K562 (cell line): Measurements from ENCODE around the gene XRCC5. TPM values are rescaled to one million over a fixed set of nuclear protein-coding genes. Genes with fewer than 3 reads are reported as not detected.

Experiments used
- ATAC-seq: fragments of 200-7000 bp; cut with Tn5 transposase; 3 replicates; pipeline ENCODE4 v1.9.1; 2020; ENCODE audit warnings: moderate library complexity
- BruUV-seq: library from RNA; stranded (reverse); fragments of 400-500 nt; replicated peaks from 2 replicates; lab custom pipeline; 2021; lab: Mats Ljungman, UMichigan
- CTCF ChIA-PET: fragments of 300-600 bp; formaldehyde crosslinking; extraction: SDS; loops from one replicate; lab custom pipeline; 2021; ENCODE audit warnings: low intra/inter-chr PET ratio; lab: Yijun Ruan, JAX
- POLR2A ChIA-PET: fragments of 300-600, 350-650 bp; sonication (Branson Sonifier 250); formaldehyde crosslinking; extraction: SDS; loops from one replicate; lab custom pipeline; 2021; ENCODE audit warnings: antibody characterized with exemption, inconsistent platforms; lab: Yijun Ruan, JAX
- DNase-seq, 4 experiments: peaks; one replicate each; pipeline versions ENCODE4 v3.0.0 to v3.0.0-alpha.2; 2011 to 2018; ENCODE audit warnings: low spot score in 3 of 4, mixed read lengths in 3 of 4; ENCODE audit errors: extremely low read depth in 1 of 4
- FAIRE-seq: peaks from 2 replicates; lab custom pipeline; 2011; peaks lifted over from hg19 to GRCh38; lab: Jason Lieb, UNC
- H2AFZ ChIP-seq: 2 replicates; pipeline ENCODE4 v1.6.0; 2011; ENCODE audit warnings: low read depth, low read length, control low read depth, inconsistent platforms
- H3K27ac ChIP-seq: fragments of 200-600 bp; 3 replicates; pipeline ENCODE4 v1.8.0; 2011; ENCODE audit warnings: low read depth, mild to moderate bottlenecking, control low read depth, inconsistent platforms, low read length, moderate library complexity, mixed read lengths; ENCODE audit errors: extremely low read depth
- H3K27me3 ChIP-seq, 2 experiments: fragments of 300-600 bp in 1 of 2; 2 replicates in 1 of 2; 3 replicates in 1 of 2; pipeline versions ENCODE4 v1.6.0 to v1.8.0; 2011; ENCODE audit warnings: inconsistent platforms in 2 of 2, low read length in 2 of 2, mild to moderate bottlenecking in 1 of 2, mixed read lengths in 1 of 2, moderate library complexity in 1 of 2; ENCODE audit not compliant: control insufficient read depth in 2 of 2, insufficient read depth in 2 of 2
- H3K36me3 ChIP-seq: fragments of 300-600 bp; 3 replicates; pipeline ENCODE4 v1.8.0; 2011; ENCODE audit warnings: mild to moderate bottlenecking, low read length, inconsistent platforms; ENCODE audit not compliant: control insufficient read depth, insufficient read depth
- H3K4me1 ChIP-seq, 2 experiments: fragments of 200-600 bp in 1 of 2; replicated peaks in 1 of 2; 2 replicates in 1 of 2; 3 replicates in 1 of 2; pipeline versions ENCODE4 v1.5.1 to v1.8.0; 2011; ENCODE audit warnings: inconsistent platforms in 2 of 2, low read length in 2 of 2, mild to moderate bottlenecking in 1 of 2, mixed read lengths in 1 of 2, moderate library complexity in 1 of 2; ENCODE audit not compliant: control insufficient read depth in 2 of 2, insufficient read depth in 2 of 2
- H3K4me2 ChIP-seq: 2 replicates; pipeline ENCODE4 v1.6.1; 2011; ENCODE audit warnings: low read length, control low read depth, inconsistent platforms, mixed read lengths; ENCODE audit not compliant: insufficient read depth
- H3K4me3 ChIP-seq: fragments of 200-600 bp; sonication (generic), shearing (Covaris generic); 2 replicates; pipeline ENCODE4 v1.5.1; 2016; ENCODE audit warnings: control low read depth, inconsistent platforms
- H3K79me2 ChIP-seq: fragments of 200-600 bp; 3 replicates; pipeline ENCODE4 v1.8.0; 2011; ENCODE audit warnings: low read length, inconsistent platforms; ENCODE audit not compliant: control insufficient read depth, insufficient read depth
- H3K9ac ChIP-seq, 2 experiments: 2 replicates each; pipeline versions ENCODE4 v1.6.0 to v1.6.1; 2011; ENCODE audit warnings: low read depth in 2 of 2, low read length in 2 of 2, control low read depth in 1 of 2, inconsistent platforms in 1 of 2, mild to moderate bottlenecking in 1 of 2, mixed read lengths in 1 of 2; ENCODE audit not compliant: insufficient read depth in 1 of 2
- H3K9me1 ChIP-seq: one replicate; pipeline ENCODE4 v1.6.0; 2011; ENCODE audit warnings: inconsistent platforms, mild to moderate bottlenecking, low read length, moderate library complexity; ENCODE audit not compliant: control insufficient read depth, insufficient read depth
- H3K9me3 ChIP-seq: replicated peaks from 2 replicates; pipeline ENCODE4 v1.5.1; 2011; ENCODE audit warnings: low read depth, low read length, inconsistent platforms; ENCODE audit not compliant: control insufficient read depth, insufficient read depth
- H4K20me1 ChIP-seq: replicated peaks from 2 replicates; pipeline ENCODE4 v1.6.1; 2011; ENCODE audit warnings: low read length, inconsistent platforms, mixed read lengths; ENCODE audit not compliant: control insufficient read depth, insufficient read depth
- DPF2 ChIP-seq: fragments of 450-650 bp; IDR thresholded peaks from 2 replicates; pipeline ENCODE4 v1.6.1; 2016
- FOXA1 ChIP-seq: fragments of 450-650 bp; IDR thresholded peaks from 2 replicates; pipeline ENCODE4 v1.6.1; 2016; ENCODE audit warnings: mild to moderate bottlenecking, borderline replicate concordance
- KAT7 ChIP-seq: sonication (generic); formaldehyde crosslinking; IDR thresholded peaks from 2 replicates; pipeline ENCODE4 v1.8.0; 2022; ENCODE audit warnings: missing genetic modification reagents, mild to moderate bottlenecking, borderline replicate concordance
- MAZ ChIP-seq, 2 experiments: fragments of 450-650 bp in 1 of 2; sonication (generic) in 1 of 2; formaldehyde crosslinking; IDR thresholded peaks in 1 of 2; conservative IDR thresholded peaks in 1 of 2; 2 replicates each; pipeline versions ENCODE4 v1.4.0 to v1.5.0; 2020; ENCODE audit warnings: mild to moderate bottlenecking in 1 of 2, missing genetic modification reagents in 1 of 2
- MTA3 ChIP-seq: fragments of 450-650 bp; formaldehyde crosslinking; IDR thresholded peaks from 2 replicates; pipeline ENCODE4 v1.6.1; 2017; ENCODE audit warnings: mild to moderate bottlenecking, borderline replicate concordance
- NR2F6 ChIP-seq: fragments of 450-650 bp; formaldehyde crosslinking; IDR thresholded peaks from 2 replicates; pipeline ENCODE4 v1.4.0; 2020; ENCODE audit warnings: mild to moderate bottlenecking
- OTX1 ChIP-seq: fragments of 450-650 bp; formaldehyde crosslinking; IDR thresholded peaks from 2 replicates; pipeline ENCODE4 v1.4.0; 2022; ENCODE audit warnings: mild to moderate bottlenecking
- POLR2B ChIP-seq: fragments of 450-650 bp; IDR thresholded peaks from 2 replicates; pipeline ENCODE4 v1.6.1; 2018; ENCODE audit warnings: low read depth; ENCODE audit not compliant: partially characterized antibody
- SIX5 ChIP-seq, 2 experiments: IDR thresholded peaks; 2 replicates each; pipeline ENCODE4 v1.6.1; 2011; ENCODE audit warnings: low read length in 2 of 2, borderline replicate concordance in 1 of 2, low read depth in 1 of 2, mild to moderate bottlenecking in 1 of 2, moderate library complexity in 1 of 2; ENCODE audit not compliant: insufficient read depth in 1 of 2
- WHSC1 ChIP-seq: IDR thresholded peaks from one replicate; pipeline ENCODE4 v1.6.1; 2012; ENCODE audit warnings: low read length, control low read depth, inconsistent platforms
- ZNF354B ChIP-seq: fragments of 250-450 bp; sonication (Bioruptor Pico); IDR thresholded peaks from 2 replicates; pipeline ENCODE4 v1.4.0; 2020
- ZNF644 ChIP-seq: fragments of 200-800 bp; sonication (Bioruptor generic); IDR thresholded peaks from 2 replicates; pipeline ENCODE4 v1.6.1; 2016; ENCODE audit warnings: low read depth, missing genetic modification characterization, missing compliant biosample characterization
- WGBS: fragments of 100-300 bp; shearing (Covaris generic); methylation state at CpG from one replicate; pipeline ENCODE4 v1.1.6; 2016; ENCODE audit warnings: low coverage, mixed read lengths; ENCODE audit not compliant: insufficient coverage; ENCODE audit errors: missing lambda C conversion rate; 5-methylcytosine and 5-hydroxymethylcytosine counted together
- in situ Hi-C: fragments of 300-500 bp; cut with MboI; formaldehyde crosslinking; loops from 4 replicates; pipeline ENCODE4 v1.15.0; 2018; ENCODE audit warnings: inconsistent platforms, mixed read lengths
- intact Hi-C: fragments of 100-400 bp; cut with micrococcal nuclease; formaldehyde crosslinking; loops from 2 replicates; pipeline ENCODE4 v1.14.2; 2022
- polyA plus RNA-seq, 8 experiments: library from polyadenylated mRNA; depleted of rRNA in 4 of 8; stranded (reverse) in 5 of 8; unstranded in 3 of 8; fragments of >200 nt; fragmentation: Nextera tagmentation in 2 of 8; fragmentation: Illumina TruSeq in 1 of 8; extraction: Ambion mirVana in 2 of 8; extraction: Trizol in 1 of 8; gene quantifications; 2 replicates each; pipeline versions ENCODE4 v1.2.1 to v1.2.3, GENCODE V29; 2011 to 2014; ENCODE audit warnings: inconsistent platforms in 1 of 8, missing spikeins in 1 of 8
- total RNA-seq, 7 experiments: library from RNA; depleted of rRNA in 6 of 7; stranded (reverse); fragments of >200 nt in 6 of 7; fragmentation: Illumina TruSeq in 2 of 7; extraction: Trizol in 2 of 7; gene quantifications; 2 replicates each; pipeline versions ENCODE4 v1.2.1 to v1.2.3, GENCODE V29; 2011 to 2021; ENCODE audit warnings: low replicate concordance in 1 of 7
- TF ChIP-seq, protein P1 (sequence below): sonication (generic); formaldehyde crosslinking; IDR thresholded peaks from 2 replicates; pipeline ENCODE4 v1.8.1; 2023; ENCODE audit warnings: mild to moderate bottlenecking, missing genetic modification reagents
- TF ChIP-seq, protein P2 (sequence below): sonication (generic); formaldehyde crosslinking; IDR thresholded peaks from 2 replicates; pipeline ENCODE4 v1.8.0; 2022; ENCODE audit warnings: mild to moderate bottlenecking, low read depth, missing genetic modification reagents
- TF ChIP-seq, protein P3 (sequence below), 2 experiments: IDR thresholded peaks; 2 replicates each; pipeline ENCODE4 v1.6.1; 2011; ENCODE audit warnings: borderline replicate concordance in 1 of 2, control low read depth in 1 of 2, low read depth in 1 of 2, low read length in 1 of 2, mild to moderate bottlenecking in 1 of 2, mixed read lengths in 1 of 2, moderate library complexity in 1 of 2; ENCODE audit not compliant: insufficient read depth in 1 of 2, insufficient read length in 1 of 2, poor library complexity in 1 of 2, severe bottlenecking in 1 of 2; ENCODE audit errors: extremely low read depth in 1 of 2

Gene XRCC5
- total and polyA plus RNA-seq, 9 of the 15 experiments (the other 6 are each of a cell fraction or from before 2014, with no cell fraction given), result 168 to 551 (median 297) TPM

DNA sequence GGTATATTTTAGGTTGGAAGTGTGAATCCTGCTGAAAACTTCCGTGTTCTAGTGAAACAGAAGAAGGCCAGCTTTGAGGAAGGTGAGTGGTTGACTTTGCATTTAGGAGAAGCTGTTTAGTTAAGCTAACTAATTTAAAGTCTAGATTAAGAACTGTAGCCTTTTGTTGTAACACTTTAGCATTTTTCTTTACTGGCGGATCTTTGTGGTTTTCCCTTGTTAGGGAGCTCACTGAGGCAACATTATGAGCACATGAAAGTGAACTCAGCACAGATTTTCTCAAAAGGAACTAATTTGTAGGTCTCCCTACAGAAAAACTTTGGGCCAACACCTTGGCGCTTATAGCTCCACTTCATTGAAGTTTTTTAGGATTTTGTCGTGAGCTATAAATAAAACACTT, 52.8 kb downstream of the XRCC5 start:
- Histone ChIP-seq H3K4me2 (no peak overlapping the region), H3K36me3 (peaks cover 91% of the 10 kb centered on the region), H3K4me3 (no peak overlapping the region), H3K9me3 (no peaks in the 10 kb centered on the region), H4K20me1 (no peaks in the 10 kb centered on the region), H3K27me3 (no peaks in the 10 kb centered on the region), H3K27ac (no peak overlapping the region), H3K9me1 (no peaks in the 10 kb centered on the region), H2AFZ (no peak overlapping the region), H3K79me2 (peaks cover 6% of the 10 kb centered on the region; the same call in 1 of the 3 replicates), H3K4me1 (no peaks in the 10 kb centered on the region), H3K9ac (no peak overlapping the region)
- ChIA-PET CTCF (no interaction called here), POLR2A (no interaction called here)
- no TSS peak for BruUV-seq
- WGBS, result 95% methylated on average over 4 of the region's 4 CpGs
- in situ Hi-C loops (no loop called here), intact Hi-C loops (no loop called here)
- TF ChIP-seq, protein P1, sequence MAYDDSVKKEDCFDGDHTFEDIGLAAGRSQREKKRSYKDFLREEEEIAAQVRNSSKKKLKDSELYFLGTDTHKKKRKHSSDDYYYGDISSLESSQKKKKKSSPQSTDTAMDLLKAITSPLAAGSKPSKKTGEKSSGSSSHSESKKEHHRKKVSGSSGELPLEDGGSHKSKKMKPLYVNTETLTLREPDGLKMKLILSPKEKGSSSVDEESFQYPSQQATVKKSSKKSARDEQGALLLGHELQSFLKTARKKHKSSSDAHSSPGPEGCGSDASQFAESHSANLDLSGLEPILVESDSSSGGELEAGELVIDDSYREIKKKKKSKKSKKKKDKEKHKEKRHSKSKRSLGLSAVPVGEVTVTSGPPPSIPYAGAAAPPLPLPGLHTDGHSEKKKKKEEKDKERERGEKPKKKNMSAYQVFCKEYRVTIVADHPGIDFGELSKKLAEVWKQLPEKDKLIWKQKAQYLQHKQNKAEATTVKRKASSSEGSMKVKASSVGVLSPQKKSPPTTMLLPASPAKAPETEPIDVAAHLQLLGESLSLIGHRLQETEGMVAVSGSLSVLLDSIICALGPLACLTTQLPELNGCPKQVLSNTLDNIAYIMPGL (CRISPR knock-in tag), result no peak
- no peak for TF ChIP-seq POLR2B
- TF ChIP-seq MTA3, result no peak
- TF ChIP-seq WHSC1, result no peak
- TF ChIP-seq ZNF644 (tag), result no peak
- TF ChIP-seq OTX1 (CRISPR knock-in tag), result no peak
- TF ChIP-seq KAT7, result no peak
- TF ChIP-seq SIX5 (IDR thresholded peaks at IDR 0.05; ENCODE audit: borderline replicate concordance in 1 of 2, insufficient read depth in 1 of 2, low read depth in 1 of 2, low read length in 2 of 2), result no peak
- no peak for TF ChIP-seq FOXA1
- TF ChIP-seq, protein P2, sequence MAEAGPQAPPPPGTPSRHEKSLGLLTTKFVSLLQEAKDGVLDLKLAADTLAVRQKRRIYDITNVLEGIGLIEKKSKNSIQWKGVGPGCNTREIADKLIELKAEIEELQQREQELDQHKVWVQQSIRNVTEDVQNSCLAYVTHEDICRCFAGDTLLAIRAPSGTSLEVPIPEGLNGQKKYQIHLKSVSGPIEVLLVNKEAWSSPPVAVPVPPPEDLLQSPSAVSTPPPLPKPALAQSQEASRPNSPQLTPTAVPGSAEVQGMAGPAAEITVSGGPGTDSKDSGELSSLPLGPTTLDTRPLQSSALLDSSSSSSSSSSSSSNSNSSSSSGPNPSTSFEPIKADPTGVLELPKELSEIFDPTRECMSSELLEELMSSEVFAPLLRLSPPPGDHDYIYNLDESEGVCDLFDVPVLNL (CRISPR knock-in tag), result no peak
- TF ChIP-seq, protein P3, sequence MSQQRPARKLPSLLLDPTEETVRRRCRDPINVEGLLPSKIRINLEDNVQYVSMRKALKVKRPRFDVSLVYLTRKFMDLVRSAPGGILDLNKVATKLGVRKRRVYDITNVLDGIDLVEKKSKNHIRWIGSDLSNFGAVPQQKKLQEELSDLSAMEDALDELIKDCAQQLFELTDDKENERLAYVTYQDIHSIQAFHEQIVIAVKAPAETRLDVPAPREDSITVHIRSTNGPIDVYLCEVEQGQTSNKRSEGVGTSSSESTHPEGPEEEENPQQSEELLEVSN (IDR thresholded peaks at IDR 0.05; ENCODE audit: borderline replicate concordance in 1 of 2, extremely low read depth in 1 of 2, insufficient read depth in 1 of 2, insufficient read length in 1 of 2, low read depth in 1 of 2, low read length in 1 of 2, poor library complexity in 1 of 2, severe bottlenecking in 1 of 2), result no peak
- no peak for TF ChIP-seq DPF2
- TF ChIP-seq ZNF354B (CRISPR knock-in tag), result no peak
- no peak for TF ChIP-seq MAZ (CRISPR knock-in tag; conservative IDR thresholded peaks at IDR 0.05 in 1 of 2, IDR thresholded peaks at IDR 0.05 in 1 of 2)
- TF ChIP-seq NR2F6 (CRISPR knock-in tag), result no peak
- FAIRE-seq (no peak), ATAC-seq (no peak), DNase-seq (no peak)
